ENCODE results near the gene RGL4.

RGL4 gene

DNA sequence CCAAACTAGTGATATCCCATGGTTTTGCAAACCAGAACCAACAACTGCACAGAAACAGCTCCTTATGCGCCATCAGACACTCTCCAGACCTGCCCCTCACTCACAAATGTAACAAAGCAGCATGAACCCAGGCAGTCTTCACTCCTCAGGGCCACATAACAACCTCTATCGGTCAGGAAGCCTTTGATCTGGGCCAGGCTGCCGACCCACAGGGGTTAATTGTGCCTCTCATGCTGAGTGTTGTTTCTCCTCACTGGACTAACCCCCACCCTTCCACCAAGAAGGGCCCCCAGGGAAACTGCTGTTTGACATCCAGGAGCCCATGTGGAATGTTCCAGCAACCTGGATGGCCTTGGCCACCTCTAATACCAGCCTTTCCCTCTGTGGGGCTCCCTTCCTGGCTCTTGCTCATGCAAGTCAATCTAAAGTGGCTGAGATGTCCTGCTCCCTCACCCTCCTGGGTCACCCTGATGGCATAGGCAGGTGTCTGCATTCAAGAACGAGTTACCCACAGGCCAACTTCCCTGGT lies 7.9 kb upstream of the RGL4 start:
- in situ Hi-C loops (cut with MboI; ENCODE audit: low sequenced_read_pairs, unreplicated experiment): no loop called here
- DNase-seq (ENCODE audit: low spot score): no peak
- TF ChIP-seq, protein P1, sequence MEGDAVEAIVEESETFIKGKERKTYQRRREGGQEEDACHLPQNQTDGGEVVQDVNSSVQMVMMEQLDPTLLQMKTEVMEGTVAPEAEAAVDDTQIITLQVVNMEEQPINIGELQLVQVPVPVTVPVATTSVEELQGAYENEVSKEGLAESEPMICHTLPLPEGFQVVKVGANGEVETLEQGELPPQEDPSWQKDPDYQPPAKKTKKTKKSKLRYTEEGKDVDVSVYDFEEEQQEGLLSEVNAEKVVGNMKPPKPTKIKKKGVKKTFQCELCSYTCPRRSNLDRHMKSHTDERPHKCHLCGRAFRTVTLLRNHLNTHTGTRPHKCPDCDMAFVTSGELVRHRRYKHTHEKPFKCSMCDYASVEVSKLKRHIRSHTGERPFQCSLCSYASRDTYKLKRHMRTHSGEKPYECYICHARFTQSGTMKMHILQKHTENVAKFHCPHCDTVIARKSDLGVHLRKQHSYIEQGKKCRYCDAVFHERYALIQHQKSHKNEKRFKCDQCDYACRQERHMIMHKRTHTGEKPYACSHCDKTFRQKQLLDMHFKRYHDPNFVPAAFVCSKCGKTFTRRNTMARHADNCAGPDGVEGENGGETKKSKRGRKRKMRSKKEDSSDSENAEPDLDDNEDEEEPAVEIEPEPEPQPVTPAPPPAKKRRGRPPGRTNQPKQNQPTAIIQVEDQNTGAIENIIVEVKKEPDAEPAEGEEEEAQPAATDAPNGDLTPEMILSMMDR (IDR thresholded peaks at IDR 0.05; ENCODE audit: borderline replicate concordance, control extremely low read depth, extremely low read depth, insufficient read depth, missing control alignments): no peak

DNA sequence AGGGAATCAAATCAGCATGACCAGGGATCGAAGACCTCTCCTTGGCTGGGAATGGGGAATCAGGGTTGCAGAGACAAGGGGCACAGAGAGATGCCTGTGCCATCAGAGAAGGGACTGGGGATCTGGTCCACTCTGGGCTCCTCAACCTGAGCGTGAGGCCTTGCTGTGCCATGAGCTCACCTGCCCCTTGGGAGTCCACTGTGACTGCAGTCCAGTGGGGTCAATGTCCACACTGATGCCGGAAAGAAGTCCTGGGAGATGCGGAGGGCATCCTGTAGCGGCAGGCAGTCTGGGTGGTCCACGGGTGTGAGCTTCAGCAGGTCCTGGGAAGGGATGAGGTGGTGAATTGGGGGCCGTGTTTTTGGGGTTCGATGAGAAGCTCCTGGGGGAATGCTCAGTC lies 7.3 kb upstream of the RGL4 start:
- TF ChIP-seq, protein P1 (IDR thresholded peaks at IDR 0.05; ENCODE audit: borderline replicate concordance, control extremely low read depth, extremely low read depth, insufficient read depth, missing control alignments): no peak
- no peak for DNase-seq (ENCODE audit: low spot score)
- in situ Hi-C loops (cut with MboI; ENCODE audit: low sequenced_read_pairs, unreplicated experiment): no loop called here

DNA sequence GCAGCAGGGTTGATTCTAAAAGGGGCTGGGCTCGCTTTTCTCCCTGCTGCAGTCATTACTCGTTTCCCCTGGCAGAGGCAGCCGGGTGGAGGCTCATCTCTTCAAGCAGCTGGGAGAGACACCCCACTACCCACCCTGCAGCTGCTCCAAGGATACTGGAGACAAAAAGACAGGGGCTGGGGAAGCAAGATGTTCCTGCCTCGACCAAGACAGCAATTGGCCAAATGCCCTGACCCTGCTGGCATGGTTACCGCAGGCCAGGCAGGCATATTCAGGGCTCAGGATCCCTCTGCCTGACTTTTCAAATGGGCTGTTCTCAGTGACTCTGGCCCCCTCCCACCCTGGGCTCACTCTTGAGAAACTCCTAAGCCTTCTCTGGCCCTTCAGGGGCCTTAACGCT lies 6.8 kb upstream of the RGL4 start:
- DNase-seq (ENCODE audit: low spot score): no peak
- TF ChIP-seq, protein P1 (IDR thresholded peaks at IDR 0.05; ENCODE audit: borderline replicate concordance, control extremely low read depth, extremely low read depth, insufficient read depth, missing control alignments): no peak
- in situ Hi-C loops (cut with MboI; ENCODE audit: low sequenced_read_pairs, unreplicated experiment): no loop called here

GRCh38 chr22:23684561-23685031 lies 6.2 kb upstream of the RGL4 start:
- TF ChIP-seq, protein P1 (IDR thresholded peaks at IDR 0.05; ENCODE audit: borderline replicate concordance, control extremely low read depth, extremely low read depth, insufficient read depth, missing control alignments): no peak
- in situ Hi-C loops (cut with MboI; ENCODE audit: low sequenced_read_pairs, unreplicated experiment): no loop called here
- no peak for DNase-seq (ENCODE audit: low spot score)

- TF ChIP-seq, protein P1 (IDR thresholded peaks at IDR 0.05; ENCODE audit: borderline replicate concordance, control extremely low read depth, extremely low read depth, insufficient read depth, missing control alignments): no peak
- in situ Hi-C loops (cut with MboI; ENCODE audit: low sequenced_read_pairs, unreplicated experiment): no loop called here
- DNase-seq (ENCODE audit: low spot score): no peak
Observed at GRCh38 chr22:23685205-23685784, 5.5 kb upstream of the RGL4 start.

GRCh38 chr22:23686416-23687024 lies 4.3 kb upstream of the RGL4 start:
- TF ChIP-seq, protein P1 (IDR thresholded peaks at IDR 0.05; ENCODE audit: borderline replicate concordance, control extremely low read depth, extremely low read depth, insufficient read depth, missing control alignments): no peak
- peak; percentile 6 for DNase-seq (ENCODE audit: low spot score)
- in situ Hi-C loops (cut with MboI; ENCODE audit: low sequenced_read_pairs, unreplicated experiment): no loop called here

All from GM13976 (cell line).